ENCODE data around the gene POMGNT2.
"Not testable (repeated sequence)": the region's sequence is repeated elsewhere in the genome, so short reads cannot be mapped to it uniquely, and the experiment has no call there.

GRCh38 chr3:43070670-43071069, 35.2 kb downstream of the POMGNT2 start:
- not testable (repeated sequence) for TF ChIP-seq POLR2A (IDR thresholded peaks at IDR 0.05; ENCODE audit: low read length); GATA1 (IDR thresholded peaks at IDR 0.05; ENCODE audit: low read depth, low read length)

Measured in erythroblast (primary cell).